Endothelial cell of umbilical vein (primary cell): ENCODE data around the gene SLC1A4. TPM values are rescaled to one million over a fixed set of nuclear protein-coding genes. Genes with fewer than 3 reads are reported as not detected.

Experiments
- BruUV-seq: library from RNA; stranded (reverse); fragments of 400-500 nt; replicated peaks from 2 replicates; lab custom pipeline; 2021; lab: Mats Ljungman, UMichigan
- CTCF ChIA-PET: fragments of 300-600, 350-600 bp; sonication (Branson Sonifier 250); formaldehyde crosslinking; loops from one replicate; lab custom pipeline; 2021; ENCODE audit warnings: antibody characterized with exemption, inconsistent platforms; lab: Charles Lee
- POLR2A ChIA-PET: fragments of 300-600, 350-600 bp; sonication (Branson Sonifier 250); formaldehyde crosslinking; loops from one replicate; lab custom pipeline; 2021; ENCODE audit warnings: antibody characterized with exemption, inconsistent platforms; lab: Charles Lee
- DNase-seq: peaks from one replicate; pipeline ENCODE4 v3.0.0-alpha.2; 2011; ENCODE audit warnings: low read depth, low spot score
- FAIRE-seq: peaks from 2 replicates; lab custom pipeline; 2011; peaks lifted over from hg19 to GRCh38; lab: Jason Lieb, UNC
- H2AFZ ChIP-seq: 2 replicates; pipeline ENCODE4 v1.6.0; 2012; ENCODE audit warnings: low read depth, low read length, control low read depth, inconsistent platforms
- H3K27ac ChIP-seq: 2 replicates; pipeline ENCODE4 v1.5.1; 2011; ENCODE audit warnings: low read depth, mild to moderate bottlenecking, control low read depth, low read length, moderate library complexity; ENCODE audit not compliant: insufficient read depth
- H3K27me3 ChIP-seq, 2 experiments: 2 replicates each; pipeline versions ENCODE4 v1.6.0 to v1.6.1; 2011; ENCODE audit warnings: low read length in 2 of 2, mixed read lengths in 1 of 2; ENCODE audit not compliant: control insufficient read depth in 2 of 2, insufficient read depth in 2 of 2
- H3K36me3 ChIP-seq, 2 experiments: 2 replicates in 1 of 2; 3 replicates in 1 of 2; pipeline ENCODE4 v1.5.1; 2011; ENCODE audit warnings: low read length in 2 of 2, mild to moderate bottlenecking in 1 of 2, moderate library complexity in 1 of 2; ENCODE audit not compliant: control insufficient read depth in 2 of 2, insufficient read depth in 2 of 2; ENCODE audit errors: extremely low read depth in 1 of 2
- H3K4me1 ChIP-seq: 3 replicates; pipeline ENCODE4 v1.5.1; 2011; ENCODE audit warnings: mild to moderate bottlenecking, low read length; ENCODE audit not compliant: control insufficient read depth, insufficient read depth; ENCODE audit errors: extremely low read depth
- H3K4me2 ChIP-seq: 2 replicates; pipeline ENCODE4 v1.6.1; 2011; ENCODE audit warnings: low read length, control low read depth, mixed read lengths; ENCODE audit not compliant: insufficient read depth
- H3K4me3 ChIP-seq, 3 experiments: fragments of 200-600 bp in 1 of 3; sonication (generic), shearing (Covaris generic) in 1 of 3; replicated peaks in 1 of 3; 2 replicates each; pipeline ENCODE4 v1.5.1; 2011 to 2016; ENCODE audit warnings: control low read depth in 3 of 3, low read length in 3 of 3, mild to moderate bottlenecking in 2 of 3, inconsistent platforms in 1 of 3, low read depth in 1 of 3, moderate library complexity in 1 of 3; ENCODE audit not compliant: insufficient read depth in 1 of 3
- H3K79me2 ChIP-seq: 2 replicates; pipeline ENCODE4 v1.6.0; 2012; ENCODE audit warnings: low read length, inconsistent platforms; ENCODE audit not compliant: control insufficient read depth, insufficient read depth
- H3K9ac ChIP-seq: replicated peaks from 2 replicates; pipeline ENCODE3; 2011; ENCODE audit warnings: low read length, control low read depth; ENCODE audit not compliant: insufficient read depth; ENCODE audit errors: extremely low read depth
- H3K9me1 ChIP-seq: replicated peaks from 3 replicates; pipeline ENCODE4 v1.6.0; 2011; ENCODE audit warnings: mild to moderate bottlenecking, low read length; ENCODE audit not compliant: control insufficient read depth, insufficient read depth; ENCODE audit errors: extremely low read depth
- H3K9me3 ChIP-seq: replicated peaks from 2 replicates; pipeline ENCODE4 v1.5.1; 2012; ENCODE audit warnings: low read length, inconsistent platforms; ENCODE audit not compliant: control insufficient read depth, insufficient read depth
- H4K20me1 ChIP-seq: replicated peaks from 2 replicates; pipeline ENCODE3; 2011; ENCODE audit warnings: mild to moderate bottlenecking, low read length; ENCODE audit not compliant: control insufficient read depth, insufficient read depth; ENCODE audit errors: extremely low read depth
- CTCF ChIP-seq, 2 donors: IDR thresholded peaks; 1 replicate in 1 of 2; 2 replicates in 1 of 2; pipeline ENCODE4 v1.5.1; 2011; ENCODE audit warnings: low read length in 2 of 2, mild to moderate bottlenecking in 2 of 2, moderate library complexity in 2 of 2, control low read depth in 1 of 2, inconsistent platforms in 1 of 2, low read depth in 1 of 2; ENCODE audit not compliant: insufficient read depth in 1 of 2; ENCODE audit errors: extremely low read depth in 1 of 2
- EZH2 ChIP-seq: IDR thresholded peaks from 2 replicates; pipeline ENCODE4 v1.6.1; 2012; ENCODE audit warnings: borderline replicate concordance, low read depth, mild to moderate bottlenecking, moderate library complexity, low read length, inconsistent platforms; ENCODE audit not compliant: severe bottlenecking
- FOS ChIP-seq: IDR thresholded peaks from 2 replicates; pipeline ENCODE4 v1.6.1; 2011; ENCODE audit warnings: mild to moderate bottlenecking, low read length, moderate library complexity, borderline replicate concordance; ENCODE audit not compliant: insufficient read depth
- GATA2 ChIP-seq: IDR thresholded peaks from 2 replicates; pipeline ENCODE4 v1.7.0; 2011; ENCODE audit warnings: low read depth, mild to moderate bottlenecking, moderate library complexity, mixed read lengths, low read length; ENCODE audit not compliant: insufficient read length, insufficient read depth
- JUN ChIP-seq: IDR thresholded peaks from 2 replicates; pipeline ENCODE4 v1.6.1; 2011; ENCODE audit warnings: borderline replicate concordance, low read depth; ENCODE audit not compliant: insufficient read length, insufficient read depth
- MAX ChIP-seq: IDR thresholded peaks from 2 replicates; pipeline ENCODE4 v1.6.1; 2011; ENCODE audit not compliant: insufficient read depth, insufficient read length
- MYC ChIP-seq: IDR thresholded peaks from one replicate; pipeline ENCODE4 v1.6.1; 2011; ENCODE audit warnings: mild to moderate bottlenecking, low read depth, low read length
- POLR2A ChIP-seq: IDR thresholded peaks from 2 replicates; pipeline ENCODE4 v1.6.1; 2012; ENCODE audit warnings: low read depth, mild to moderate bottlenecking, control low read depth, low read length
- POLR2AphosphoS5 ChIP-seq: IDR thresholded peaks from 2 replicates; pipeline ENCODE4 v1.6.1; 2012; ENCODE audit warnings: low read depth, mild to moderate bottlenecking, control low read depth, low read length, moderate library complexity; ENCODE audit not compliant: insufficient read depth
- dilution Hi-C: fragments of 300-500 bp; cut with MboI; formaldehyde crosslinking; loops from one replicate; pipeline ENCODE4 v1.15.0; 2019; ENCODE audit warnings: low sequenced_read_pairs; ENCODE audit not compliant: extremely low pct_ligation_motif_present
- intact Hi-C: fragments of 100-400 bp; cut with micrococcal nuclease; formaldehyde crosslinking; loops from one replicate; pipeline ENCODE4 v1.10.0; 2022
- polyA plus RNA-seq, 4 experiments: library from polyadenylated mRNA; depleted of rRNA in 3 of 4; stranded (reverse) in 3 of 4; unstranded in 1 of 4; fragments of >200 nt; gene quantifications; 2 replicates each; pipeline versions ENCODE4 v1.2.1 to v1.2.3, GENCODE V29; 2011 to 2012; ENCODE audit warnings: missing spikeins in 1 of 4
- total RNA-seq: library from RNA; stranded (reverse); gene quantifications from 2 replicates; pipeline ENCODE4 v1.2.3, GENCODE V29; 2021

SLC1A4 gene
- total and polyA plus RNA-seq, 2 donors (not counting 3 experiments of a cell fraction or from before 2014, with no cell fraction given), result 9.9 to 13.9 TPM

GRCh38 chr2:64963719-64964118 is 25.5 kb upstream of the SLC1A4 start:
- intact Hi-C loops, result no loop called here

GRCh38 chr2:64966017-64966416 is 23.2 kb upstream of the SLC1A4 start:
- TF ChIP-seq POLR2AphosphoS5, result no peak
- TF ChIP-seq MYC, result no peak
- no peak for TF ChIP-seq CTCF (IDR thresholded peaks at IDR 0.05; ENCODE audit: extremely low read depth in 1 of 2, insufficient read depth in 1 of 2, low read depth in 1 of 2, low read length in 2 of 2)
- no peak for TF ChIP-seq MAX
- TF ChIP-seq EZH2, result no peak
- TF ChIP-seq POLR2A, result no peak
- TF ChIP-seq FOS, result no peak
- no peak for TF ChIP-seq JUN
- TF ChIP-seq GATA2, result no peak
- intact Hi-C loops, result no loop called here
- dilution Hi-C loops, result no loop called here
- BruUV-seq, result no TSS peak
- ChIA-PET POLR2A (no interaction called here), CTCF (interaction anchor here (0.6 to 1.4 kb wide), 3 partner anchors 13 to 48 kb away, joined by 3 to 5 read pairs (median 3); no protein-coding TSS in a partner anchor)
- no peak for FAIRE-seq
- Histone ChIP-seq H3K9me1 (no peaks in the 10 kb centered on the region), H3K36me3 (no peaks in the 10 kb centered on the region), H3K9ac (no peak overlapping the region), H3K79me2 (no peaks in the 10 kb centered on the region), H3K4me1 (no peaks in the 10 kb centered on the region), H4K20me1 (no peaks in the 10 kb centered on the region), H3K27me3 (peaks cover 10% of the 10 kb centered on the region in 2 experiments), H2AFZ (no peak overlapping the region), H3K4me3 (no peak overlapping the region), H3K9me3 (no peaks in the 10 kb centered on the region), H3K4me2 (no peak overlapping the region), H3K27ac (no peak overlapping the region)
- no peak for DNase-seq

More at GRCh38 chr2:64963719-64964118, 25.5 kb upstream of the SLC1A4 start:
- no peak overlapping the region for H3K4me2 ChIP-seq
- dilution Hi-C loops, result no loop called here
- H3K4me1 ChIP-seq, result no peaks in the 10 kb centered on the region
- H3K27me3 ChIP-seq, result peaks cover 10% of the 10 kb centered on the region in 2 experiments
- H3K9me3 ChIP-seq, result no peaks in the 10 kb centered on the region
- H3K9me1 ChIP-seq, result no peaks in the 10 kb centered on the region
- no peaks in the 10 kb centered on the region for H3K36me3 ChIP-seq
- TF ChIP-seq POLR2A (no peak), JUN (no peak)
- H4K20me1 ChIP-seq, result no peaks in the 10 kb centered on the region
- FAIRE-seq (no peak), DNase-seq (no peak)
- no peak overlapping the region for H3K9ac ChIP-seq
- POLR2A ChIA-PET, result no interaction called here
- no peak overlapping the region for H3K4me3 ChIP-seq
- H3K79me2 ChIP-seq, result no peaks in the 10 kb centered on the region
- H3K27ac ChIP-seq, result no peak overlapping the region
- BruUV-seq, result no TSS peak
- no peak overlapping the region for H2AFZ ChIP-seq
- CTCF ChIA-PET, result interaction anchor here (0.8 to 1.7 kb wide), 5 partner anchors 9 to 77 kb away, joined by 3 to 8 read pairs (median 4); no protein-coding TSS in a partner anchor
